GM08714 (cell line): ENCODE measurements around the gene ARG1.

Source experiments
- H3K4me3 ChIP-seq: fragments of 200-500 bp; sonication (Bioruptor generic); 2 replicates; pipeline ENCODE4 v1.5.1; 2014; ENCODE audit warnings: mild to moderate bottlenecking, low read length, inconsistent platforms
- ZNF274 ChIP-seq: IDR thresholded peaks from 2 replicates; pipeline ENCODE4 v1.6.1; 2012; ENCODE audit warnings: mild to moderate bottlenecking, low read depth, low read length

Gene ARG1

DNA sequence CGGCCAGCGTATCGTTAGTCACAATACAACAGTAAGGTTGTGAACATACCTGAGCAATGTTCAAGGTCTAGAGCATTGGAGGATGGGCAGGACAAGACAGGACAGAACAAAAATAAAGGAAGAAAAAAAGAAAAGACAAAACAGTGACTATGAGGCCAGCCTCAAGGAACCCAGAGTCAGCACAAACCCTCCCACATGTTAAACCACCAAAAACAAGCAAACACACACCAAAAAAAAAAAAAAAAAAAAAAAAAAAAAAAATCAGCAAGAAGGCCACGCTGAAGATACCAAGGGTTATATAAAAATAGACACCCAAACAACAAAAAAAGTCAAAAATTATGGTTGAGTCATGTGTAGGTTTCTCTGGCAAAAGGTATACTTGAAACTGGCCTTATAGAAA lies 42.2 kb downstream of the ARG1 start:
- TF ChIP-seq ZNF274 = no peak
- H3K4me3 ChIP-seq = no peak overlapping the region

DNA sequence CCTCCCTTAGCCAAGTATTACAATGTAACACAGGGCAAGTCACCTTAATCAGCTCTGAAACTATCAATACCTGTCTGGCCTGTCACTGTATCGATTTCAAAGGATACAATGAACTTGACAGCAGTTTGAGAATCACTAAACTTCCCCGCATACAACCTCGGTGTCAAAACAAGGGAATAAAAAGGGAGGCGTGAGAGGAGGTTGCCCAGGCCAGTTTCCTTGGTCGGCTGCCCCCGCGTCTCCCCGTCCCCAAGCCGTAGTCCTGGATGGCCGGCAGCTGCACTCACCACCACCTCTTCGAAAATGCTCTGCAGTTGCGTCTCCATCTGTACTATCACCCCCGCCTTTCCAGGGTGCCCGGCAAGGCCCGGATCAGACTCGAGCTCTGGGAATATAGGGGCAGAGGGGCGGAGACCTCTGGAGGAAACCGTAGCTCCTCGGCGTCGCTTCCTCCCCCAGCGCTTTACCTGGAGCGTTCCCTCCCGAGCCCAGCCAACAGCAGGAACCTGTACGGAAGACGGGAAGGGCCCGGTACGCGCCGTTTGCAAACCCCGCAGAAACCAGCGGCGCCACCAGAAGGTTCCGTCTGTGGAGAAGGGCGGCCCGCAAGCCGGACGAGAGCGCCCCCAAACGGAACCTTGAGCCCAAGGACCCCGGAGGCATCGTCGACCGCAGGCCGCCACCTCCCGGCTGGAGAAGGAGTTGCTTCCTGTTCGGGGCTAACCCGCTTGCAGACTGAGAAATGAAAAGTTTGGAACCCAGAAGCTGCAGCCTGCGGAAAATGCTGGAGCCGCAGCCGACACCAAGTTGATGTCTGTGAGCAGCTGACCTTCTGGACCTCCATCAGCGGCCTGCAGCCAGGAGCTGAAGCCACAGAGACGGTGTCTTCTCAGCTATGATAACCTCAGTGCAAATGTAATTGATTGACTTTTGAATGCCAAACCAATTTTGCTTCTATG lies 55.0 kb downstream of the ARG1 start, which contains the start of gene MED23:
TSS of gene MED23 (minus strand) at position 519 of the 959 bp plus-strand sequence. CDS start at position 326, 193 bp downstream.
- no peak for TF ChIP-seq ZNF274
- H3K4me3 ChIP-seq = peak within 1 kb of the TSS; percentile 81

DNA sequence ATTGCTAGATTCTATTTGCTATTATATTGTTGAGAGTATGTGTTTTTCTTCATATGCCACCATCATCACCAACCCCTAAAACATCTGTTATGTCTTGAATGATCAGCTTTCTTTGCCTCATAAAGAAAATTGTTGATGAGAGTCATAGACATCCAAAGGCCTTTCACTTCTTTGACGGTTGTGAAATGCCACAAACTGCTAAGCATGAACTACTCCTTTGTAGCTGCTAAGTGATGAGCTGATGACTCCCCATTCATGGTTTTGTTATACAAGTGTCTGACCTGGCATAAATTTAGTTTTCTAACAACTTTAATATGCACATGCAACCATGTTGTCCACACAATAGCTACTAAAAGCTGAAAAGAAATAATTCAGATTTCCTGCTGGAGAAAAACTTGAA lies 55.7 kb downstream of the ARG1 start:
- TF ChIP-seq ZNF274 = no peak
- H3K4me3 ChIP-seq = no peak overlapping the region

DNA sequence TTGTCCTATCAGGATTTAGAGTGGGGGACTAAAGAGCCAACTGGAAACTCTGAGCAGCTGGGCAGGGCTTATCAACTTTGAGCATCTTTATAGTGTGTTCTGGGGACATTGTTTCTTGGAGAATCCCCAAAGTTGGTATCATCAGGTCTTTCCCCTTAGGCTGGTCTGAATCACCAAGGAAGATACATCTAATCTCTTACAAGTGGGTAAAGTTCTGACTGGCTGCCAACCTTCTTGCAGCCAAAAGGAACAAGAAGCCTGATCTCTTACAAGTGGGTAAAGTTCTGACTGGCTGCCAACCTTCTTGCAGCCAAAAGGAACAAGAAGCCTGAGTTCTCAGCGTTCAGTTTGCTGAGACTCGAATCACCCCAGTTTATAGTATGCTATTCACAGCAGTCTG lies 56.6 kb downstream of the ARG1 start:
- no peak overlapping the region for H3K4me3 ChIP-seq
- no peak for TF ChIP-seq ZNF274

DNA sequence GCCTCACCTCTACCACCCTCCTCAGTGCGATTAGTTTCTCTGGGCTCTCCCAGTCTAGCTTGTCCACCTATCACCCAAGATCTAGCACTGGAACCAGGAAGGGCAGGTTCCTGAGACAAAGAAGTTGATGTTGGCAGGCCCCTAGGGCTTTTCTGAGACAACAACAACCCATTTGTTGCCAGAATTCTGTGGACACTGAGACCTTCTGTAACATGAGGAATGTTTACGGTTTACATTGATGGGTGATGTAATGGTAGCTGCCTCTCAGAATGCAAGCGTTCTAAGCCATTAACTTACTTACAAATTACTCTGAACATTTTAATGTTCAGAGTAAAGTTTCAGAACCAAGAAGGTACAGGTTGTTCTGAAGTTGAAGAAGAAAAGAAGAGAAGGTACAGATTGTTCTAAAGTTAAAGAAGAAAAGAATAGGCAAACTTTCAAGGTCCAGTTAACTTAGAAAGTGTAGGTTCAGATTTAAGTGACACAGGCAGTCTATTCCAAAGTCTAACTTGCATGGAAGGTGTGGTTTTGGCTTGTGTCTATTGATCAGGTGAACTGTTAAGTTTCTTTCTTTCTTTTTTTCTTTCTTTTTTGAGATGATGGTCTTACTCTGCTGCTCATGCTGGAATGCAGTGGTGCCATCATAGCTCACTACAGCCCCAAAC lies 58.7 kb downstream of the ARG1 start:
- no peak overlapping the region for H3K4me3 ChIP-seq
- no peak for TF ChIP-seq ZNF274
